WTC11 (cell line): ENCODE data around the gene PTPN3. TPM values are rescaled to one million over a fixed set of nuclear protein-coding genes. Genes with fewer than 3 reads are reported as not detected.

Source experiments
- ATAC-seq: fragments of 200-7000 bp; cut with Tn5 transposase; 2 replicates; pipeline ENCODE4 v1.10.0; 2021; ENCODE audit warnings: mild to moderate bottlenecking, moderate library complexity
- CTCF ChIA-PET: fragments of 300-600 bp; sonication (Branson Sonifier 250); formaldehyde crosslinking; loops from one replicate; lab custom pipeline; 2021; ENCODE audit warnings: antibody characterized with exemption; lab: Charles Lee
- POLR2A ChIA-PET: fragments of 350-600 bp; sonication (Branson Sonifier 250); formaldehyde crosslinking; loops from one replicate; lab custom pipeline; 2021; ENCODE audit warnings: antibody characterized with exemption; lab: Charles Lee
- DNase-seq: peaks from one replicate; pipeline ENCODE4 v3.0.0; 2021; ENCODE audit warnings: low spot score
- H3K27ac Mint-ChIP-seq: 2 replicates; pipeline ENCODE4 v1.8.0; 2021; ENCODE audit warnings: mixed read lengths
- H3K27me3 Mint-ChIP-seq: 2 replicates; pipeline ENCODE4 v1.8.0; 2021; ENCODE audit warnings: low read depth, mild to moderate bottlenecking, moderate library complexity, mixed read lengths
- H3K36me3 Mint-ChIP-seq: 2 replicates; pipeline ENCODE4 v1.8.0; 2021; ENCODE audit warnings: mixed read lengths
- H3K4me1 Mint-ChIP-seq: 2 replicates; pipeline ENCODE4 v1.8.0; 2022; ENCODE audit warnings: mixed read lengths
- H3K4me3 Mint-ChIP-seq: 2 replicates; pipeline ENCODE4 v1.8.0; 2021; ENCODE audit warnings: mild to moderate bottlenecking, moderate library complexity, mixed read lengths
- H3K9me3 Mint-ChIP-seq: 2 replicates; pipeline ENCODE4 v1.8.0; 2021; ENCODE audit warnings: mixed read lengths
- AR ChIP-seq: fragments of 250-450 bp; sonication (Bioruptor Pico); IDR thresholded peaks from 2 replicates; pipeline ENCODE4 v1.9.0; 2021; ENCODE audit warnings: mild to moderate bottlenecking
- ATF3 ChIP-seq: sonication (generic); formaldehyde crosslinking; conservative IDR thresholded peaks from 2 replicates; pipeline ENCODE4 v1.8.1; 2022; ENCODE audit warnings: mild to moderate bottlenecking, missing genetic modification reagents
- CTCF ChIP-seq: fragments of 200-600 bp; IDR thresholded peaks from 2 replicates; pipeline ENCODE4 v1.8.0; 2022; ENCODE audit warnings: antibody characterized with exemption
- E2F5 ChIP-seq: sonication (generic); formaldehyde crosslinking; IDR thresholded peaks from 2 replicates; pipeline ENCODE4 v1.8.1; 2022; ENCODE audit warnings: mild to moderate bottlenecking, moderate library complexity, missing genetic modification reagents
- FOXP1 ChIP-seq: sonication (generic); formaldehyde crosslinking; IDR thresholded peaks from 2 replicates; pipeline ENCODE4 v1.8.0; 2022; ENCODE audit warnings: missing genetic modification reagents, mild to moderate bottlenecking, moderate library complexity, borderline replicate concordance
- JUN ChIP-seq: sonication (generic); formaldehyde crosslinking; IDR thresholded peaks from 2 replicates; pipeline ENCODE4 v1.8.0; 2023; ENCODE audit warnings: mild to moderate bottlenecking, missing genetic modification reagents
- MXD4 ChIP-seq: fragments of 250-450 bp; sonication (Bioruptor Pico); IDR thresholded peaks from 2 replicates; pipeline ENCODE4 v1.8.0; 2021; ENCODE audit warnings: mild to moderate bottlenecking, moderate library complexity, borderline replicate concordance
- NFYB ChIP-seq: sonication (generic); formaldehyde crosslinking; conservative IDR thresholded peaks from 2 replicates; pipeline ENCODE4 v1.8.0; 2022; ENCODE audit warnings: low read depth, missing genetic modification reagents
- USF2 ChIP-seq: sonication (generic); formaldehyde crosslinking; IDR thresholded peaks from 2 replicates; pipeline ENCODE4 v1.8.1; 2023; ENCODE audit warnings: mild to moderate bottlenecking, missing genetic modification reagents, moderate library complexity
- ZNF263 ChIP-seq: sonication (generic); formaldehyde crosslinking; IDR thresholded peaks from 2 replicates; pipeline ENCODE4 v1.8.1; 2022; ENCODE audit warnings: low read depth, mild to moderate bottlenecking, moderate library complexity, missing genetic modification reagents
- total RNA-seq: library from RNA; stranded (reverse); gene quantifications from 3 replicates; pipeline ENCODE4 v1.2.3, GENCODE V29; 2021
- TF ChIP-seq, protein P1 (sequence below): sonication (generic); formaldehyde crosslinking; IDR thresholded peaks from 2 replicates; pipeline ENCODE4 v1.8.1; 2023; ENCODE audit warnings: mild to moderate bottlenecking, missing genetic modification reagents
- TF ChIP-seq, protein P2 (sequence below): sonication (generic); formaldehyde crosslinking; IDR thresholded peaks from 2 replicates; pipeline ENCODE4 v1.8.1; 2022; ENCODE audit warnings: missing genetic modification reagents, borderline replicate concordance
- TF ChIP-seq, protein P3 (sequence below): sonication (generic); formaldehyde crosslinking; IDR thresholded peaks from 2 replicates; pipeline ENCODE4 v1.8.1; 2022; ENCODE audit warnings: mild to moderate bottlenecking, missing genetic modification reagents, moderate library complexity, borderline replicate concordance

PTPN3 gene
- total RNA-seq, 1 experiment from 2014 or later: 1.7 TPM

- ATAC-seq: no peak
- TF ChIP-seq CTCF (no peak), FOXP1 (CRISPR knock-in tag) (no peak), AR (CRISPR knock-in tag) (no peak), E2F5 (CRISPR knock-in tag) (no peak), JUN (CRISPR knock-in tag) (no peak), USF2 (no peak), NFYB (no peak), MXD4 (CRISPR knock-in tag) (no peak), ZNF263 (no peak), ATF3 (CRISPR knock-in tag) (no peak)
- TF ChIP-seq, protein P1, sequence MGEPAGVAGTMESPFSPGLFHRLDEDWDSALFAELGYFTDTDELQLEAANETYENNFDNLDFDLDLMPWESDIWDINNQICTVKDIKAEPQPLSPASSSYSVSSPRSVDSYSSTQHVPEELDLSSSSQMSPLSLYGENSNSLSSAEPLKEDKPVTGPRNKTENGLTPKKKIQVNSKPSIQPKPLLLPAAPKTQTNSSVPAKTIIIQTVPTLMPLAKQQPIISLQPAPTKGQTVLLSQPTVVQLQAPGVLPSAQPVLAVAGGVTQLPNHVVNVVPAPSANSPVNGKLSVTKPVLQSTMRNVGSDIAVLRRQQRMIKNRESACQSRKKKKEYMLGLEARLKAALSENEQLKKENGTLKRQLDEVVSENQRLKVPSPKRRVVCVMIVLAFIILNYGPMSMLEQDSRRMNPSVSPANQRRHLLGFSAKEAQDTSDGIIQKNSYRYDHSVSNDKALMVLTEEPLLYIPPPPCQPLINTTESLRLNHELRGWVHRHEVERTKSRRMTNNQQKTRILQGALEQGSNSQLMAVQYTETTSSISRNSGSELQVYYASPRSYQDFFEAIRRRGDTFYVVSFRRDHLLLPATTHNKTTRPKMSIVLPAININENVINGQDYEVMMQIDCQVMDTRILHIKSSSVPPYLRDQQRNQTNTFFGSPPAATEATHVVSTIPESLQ (CRISPR knock-in tag): no peak
- TF ChIP-seq, protein P2, sequence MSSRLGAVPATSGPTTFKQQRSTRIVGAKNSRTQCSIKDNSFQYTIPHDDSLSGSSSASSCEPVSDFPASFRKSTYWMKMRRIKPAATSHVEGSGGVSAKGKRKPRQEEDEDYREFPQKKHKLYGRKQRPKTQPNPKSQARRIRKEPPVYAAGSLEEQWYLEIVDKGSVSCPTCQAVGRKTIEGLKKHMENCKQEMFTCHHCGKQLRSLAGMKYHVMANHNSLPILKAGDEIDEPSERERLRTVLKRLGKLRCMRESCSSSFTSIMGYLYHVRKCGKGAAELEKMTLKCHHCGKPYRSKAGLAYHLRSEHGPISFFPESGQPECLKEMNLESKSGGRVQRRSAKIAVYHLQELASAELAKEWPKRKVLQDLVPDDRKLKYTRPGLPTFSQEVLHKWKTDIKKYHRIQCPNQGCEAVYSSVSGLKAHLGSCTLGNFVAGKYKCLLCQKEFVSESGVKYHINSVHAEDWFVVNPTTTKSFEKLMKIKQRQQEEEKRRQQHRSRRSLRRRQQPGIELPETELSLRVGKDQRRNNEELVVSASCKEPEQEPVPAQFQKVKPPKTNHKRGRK (CRISPR knock-in tag): no peak
- TF ChIP-seq, protein P3, sequence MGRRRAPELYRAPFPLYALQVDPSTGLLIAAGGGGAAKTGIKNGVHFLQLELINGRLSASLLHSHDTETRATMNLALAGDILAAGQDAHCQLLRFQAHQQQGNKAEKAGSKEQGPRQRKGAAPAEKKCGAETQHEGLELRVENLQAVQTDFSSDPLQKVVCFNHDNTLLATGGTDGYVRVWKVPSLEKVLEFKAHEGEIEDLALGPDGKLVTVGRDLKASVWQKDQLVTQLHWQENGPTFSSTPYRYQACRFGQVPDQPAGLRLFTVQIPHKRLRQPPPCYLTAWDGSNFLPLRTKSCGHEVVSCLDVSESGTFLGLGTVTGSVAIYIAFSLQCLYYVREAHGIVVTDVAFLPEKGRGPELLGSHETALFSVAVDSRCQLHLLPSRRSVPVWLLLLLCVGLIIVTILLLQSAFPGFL: no peak
- TF ChIP-seq, all 79 proteins: peak for 0
- no peak overlapping the region for H3K27ac Mint-ChIP-seq
- no peaks in the 10 kb centered on the region for H3K36me3 Mint-ChIP-seq
- no peaks in the 10 kb centered on the region for H3K9me3 Mint-ChIP-seq
- DNase-seq: no peak
- peaks cover 19% of the 10 kb centered on the region for H3K4me1 Mint-ChIP-seq
- no peak overlapping the region for H3K4me3 Mint-ChIP-seq
- ChIA-PET CTCF (interaction anchor here (1.1 to 6.6 kb wide), 5 partner anchors 13 to 408 kb away, joined by 3 to 79 read pairs (median 9); no protein-coding TSS in a partner anchor), POLR2A (no interaction called here)
- no peaks in the 10 kb centered on the region for H3K27me3 Mint-ChIP-seq
Observed at GRCh38 chr9:109454601-109455155, 43.4 kb downstream of the PTPN3 start.
